DMS114 treated with DMSO at 0.1 percent for 48 hours (cell line): Measurements from ENCODE around the gene PTCHD1.

Experiments used
- DNase-seq: peaks from one replicate; lab custom pipeline; 2025; ENCODE audit not compliant: unreplicated experiment; lab: John Stamatoyannopoulos, UW

Gene PTCHD1

DNA sequence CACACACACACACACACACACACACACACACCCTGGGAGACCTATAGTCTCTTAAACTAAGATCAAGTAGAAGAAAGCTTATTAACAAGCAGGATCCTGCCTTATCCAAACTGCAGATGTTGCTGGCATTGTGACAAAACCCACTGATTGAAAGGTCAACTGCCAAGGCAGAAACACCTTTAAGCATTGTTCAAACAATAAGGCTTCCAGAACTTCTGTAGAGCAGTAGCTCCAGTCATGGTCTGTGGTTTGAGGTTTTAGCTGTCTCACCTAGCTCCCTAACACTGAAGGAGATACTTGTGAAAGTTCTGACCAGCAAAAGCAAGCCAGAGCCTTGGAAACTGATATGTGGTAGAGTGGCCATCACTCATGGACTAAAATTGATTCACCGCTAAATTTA, 59.8 kb downstream of the PTCHD1 start:
- DNase-seq = no peak

DNA sequence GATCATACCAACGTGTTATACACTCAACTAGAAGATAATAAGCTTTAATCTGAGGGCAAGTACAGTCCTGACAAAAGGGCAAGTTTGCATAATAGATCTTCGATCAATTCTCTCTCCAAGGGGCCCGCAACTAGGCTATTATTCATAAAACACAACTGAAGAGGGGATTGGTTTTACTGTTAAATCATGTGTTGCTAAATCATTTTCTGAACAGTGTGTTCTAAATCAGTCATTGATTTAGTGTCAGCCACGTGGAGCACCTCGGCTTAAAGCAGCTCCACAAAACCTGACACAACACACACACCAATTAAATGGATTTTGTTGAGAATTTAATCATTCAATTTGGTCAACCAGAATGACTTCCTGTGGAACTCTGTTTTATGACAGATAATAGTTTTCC, 61.6 kb downstream of the PTCHD1 start:
- DNase-seq = no peak

DNA sequence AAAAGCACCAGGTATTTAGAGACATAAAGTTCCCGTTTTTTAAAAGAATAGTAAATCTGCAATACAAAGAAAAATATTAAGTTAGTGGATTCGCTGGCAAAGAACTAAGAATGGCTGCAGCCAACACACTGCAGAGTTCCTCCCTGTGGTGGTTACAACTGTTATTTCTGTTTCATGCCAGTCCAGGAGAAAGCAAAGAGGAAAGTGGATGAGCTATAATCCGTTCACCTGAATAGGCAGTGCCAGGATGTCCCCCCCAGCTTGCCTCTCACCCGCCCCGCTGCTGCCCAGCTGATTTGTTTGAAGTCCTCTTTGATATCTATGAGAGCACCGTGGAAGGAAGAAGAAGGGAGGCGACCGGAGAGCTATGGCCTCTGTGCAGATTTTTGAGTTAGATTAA, 63.9 kb downstream of the PTCHD1 start:
- no peak for DNase-seq

DNA sequence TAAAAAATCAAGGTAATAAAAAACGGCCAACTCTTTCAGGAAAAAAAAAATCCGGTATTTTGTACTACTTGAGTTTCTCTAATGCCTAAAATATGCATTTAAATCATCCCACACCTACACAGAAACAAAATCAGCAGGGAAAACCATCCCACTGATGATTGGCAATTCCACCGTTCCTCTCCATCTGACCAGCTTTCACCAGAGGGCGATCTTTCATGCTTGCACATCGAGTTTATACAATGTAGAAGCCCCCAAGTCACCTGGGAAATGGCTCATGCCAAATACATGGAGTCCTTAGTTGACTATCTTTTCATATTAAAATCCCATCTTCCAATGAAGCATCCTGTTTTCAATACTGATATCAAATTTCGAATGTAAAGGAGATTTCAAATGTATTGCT, 69.2 kb downstream of the PTCHD1 start:
- no peak for DNase-seq

DNA sequence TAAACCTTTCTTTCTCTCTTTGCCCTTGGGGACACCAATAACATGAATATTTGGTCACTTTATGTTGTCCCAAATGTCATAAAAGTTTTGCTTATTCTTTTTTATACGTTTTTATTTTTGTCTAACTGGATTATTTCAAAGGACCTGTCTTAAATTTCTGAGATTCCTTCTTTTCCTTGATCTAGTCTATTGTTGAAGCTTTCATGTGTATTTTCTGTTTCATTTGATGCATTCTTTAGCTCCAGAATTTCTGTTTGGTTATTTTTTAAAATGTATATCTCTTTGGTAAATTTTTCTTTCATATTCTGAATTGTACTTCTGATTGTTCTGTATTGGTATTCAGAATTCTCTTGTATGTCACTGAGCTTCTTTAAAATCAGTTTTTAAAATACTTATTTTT, 88.3 kb downstream of the PTCHD1 start:
- DNase-seq = no peak

DNA sequence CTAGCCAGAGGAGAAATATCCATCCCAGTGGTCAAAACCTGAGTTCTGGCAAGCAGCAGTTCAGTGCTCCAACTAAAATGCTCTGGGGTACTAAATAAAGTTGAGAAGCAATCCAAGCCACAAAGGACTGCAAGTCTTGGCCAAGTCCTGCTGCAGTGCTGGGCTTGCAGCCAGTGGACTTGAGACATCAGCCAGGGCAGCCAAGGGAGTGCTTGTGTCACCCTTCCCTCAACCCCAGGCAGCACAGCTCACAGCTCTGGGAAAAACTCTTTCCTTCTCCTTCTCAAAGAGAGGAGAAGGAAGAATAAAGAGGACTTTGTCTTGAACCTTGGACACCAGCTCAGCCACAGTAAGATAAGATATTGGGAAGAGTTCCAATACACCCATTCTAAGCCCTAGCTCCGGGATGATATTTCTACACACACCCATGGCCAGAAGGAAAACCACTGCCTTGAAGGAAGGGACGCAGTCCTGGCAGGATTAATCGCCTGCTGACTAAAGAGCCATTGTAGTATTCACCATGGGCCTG, 99.8 kb downstream of the PTCHD1 start:
- DNase-seq = no peak

DNA sequence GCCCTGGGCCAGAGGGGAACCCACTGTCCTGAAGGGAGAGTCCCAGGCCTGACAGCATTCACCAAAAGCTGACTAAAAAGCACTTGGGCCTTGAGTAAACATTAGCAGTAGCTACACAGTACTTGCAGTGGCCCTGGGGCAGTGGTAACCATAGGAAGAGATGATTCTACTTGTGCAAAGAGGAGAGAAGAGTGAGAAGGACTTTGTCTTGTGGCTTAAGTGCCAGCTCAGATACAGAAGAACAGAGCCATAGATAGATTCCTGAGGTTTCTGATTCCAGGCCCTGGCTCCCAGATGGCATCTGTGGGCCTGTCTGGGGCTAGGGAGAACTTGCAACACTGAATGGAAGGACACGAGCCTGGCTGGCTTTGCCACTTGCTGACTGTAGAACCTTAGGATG, 100.5 kb downstream of the PTCHD1 start:
- DNase-seq = no peak

DNA sequence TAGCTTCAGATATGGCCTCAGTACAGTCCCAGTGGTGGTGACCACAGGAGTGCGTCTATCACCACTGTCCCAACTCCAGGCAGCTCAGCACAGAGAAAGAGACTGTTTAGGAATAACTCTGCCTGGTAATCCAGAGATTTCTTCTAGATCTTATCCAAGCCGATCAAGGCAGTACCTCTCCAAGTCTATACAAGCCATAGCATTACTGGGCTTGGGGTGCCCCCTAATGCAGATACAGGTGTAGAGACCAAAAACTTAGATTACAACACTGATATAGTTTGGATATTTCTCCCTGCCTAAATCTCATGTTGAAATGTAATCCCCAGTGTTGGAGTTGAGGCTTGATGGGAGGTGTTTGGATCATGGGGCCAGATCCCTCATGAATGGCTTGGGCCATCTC, 100.9 kb downstream of the PTCHD1 start:
- no peak for DNase-seq

DNA sequence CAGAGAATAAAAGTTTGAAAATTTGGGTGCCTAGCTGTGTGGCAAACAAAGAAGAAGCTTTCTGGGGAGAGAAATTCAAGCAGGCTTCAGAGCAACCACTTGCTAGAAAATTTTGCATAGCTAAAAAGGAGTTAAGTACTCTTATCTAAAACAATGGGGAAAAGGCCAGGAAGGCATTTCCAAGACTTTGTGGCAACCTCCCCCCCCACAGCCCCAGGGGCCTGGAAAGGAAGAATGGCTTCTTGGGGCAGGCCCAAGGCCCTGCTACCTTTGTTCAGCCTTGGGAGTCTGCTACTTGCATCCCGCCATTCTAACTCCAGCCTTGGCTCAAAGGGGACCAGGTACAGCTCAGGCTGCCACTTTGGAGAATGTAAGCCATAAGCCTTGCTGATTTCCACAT, 102.2 kb downstream of the PTCHD1 start:
- no peak for DNase-seq

DNA sequence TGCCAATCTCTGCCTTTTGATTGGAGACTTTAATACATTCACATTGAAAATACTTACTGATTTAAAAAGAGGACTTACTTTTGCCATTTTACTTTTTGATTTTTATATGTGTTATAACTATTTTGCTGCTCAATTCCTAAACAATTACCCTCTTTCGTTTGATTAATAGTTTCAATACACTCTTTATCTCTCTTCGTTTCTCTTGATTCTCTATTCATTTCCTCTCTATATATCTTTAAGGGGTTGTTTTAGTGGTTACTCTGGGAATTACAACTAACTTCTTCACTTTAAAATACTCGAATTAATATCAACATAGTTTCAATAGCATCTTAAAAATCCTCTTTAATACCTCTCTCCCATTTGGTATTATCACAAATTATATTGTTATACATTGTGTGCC, 116.6 kb downstream of the PTCHD1 start:
- no peak for DNase-seq
